Smooth muscle cell (in vitro differentiated cells): ENCODE data around the gene TMOD1. TPM values are rescaled to one million over a fixed set of nuclear protein-coding genes. Genes with fewer than 3 reads are reported as not detected.
A peak's percentile ranks its signal among the peaks of the same experiment; 100 is the strongest.

Experiments used
- DNase-seq: peaks from one replicate; lab custom pipeline; 2025; ENCODE audit not compliant: unreplicated experiment; lab: John Stamatoyannopoulos, UW
- H2AFZ ChIP-seq: fragments of 200-600 bp; sonication (generic); 2 replicates; pipeline ENCODE4 v1.6.0; 2016; ENCODE audit warnings: antibody characterized with exemption, low read depth, mild to moderate bottlenecking
- H3F3A ChIP-seq: fragments of 200-600 bp; sonication (generic); 2 replicates; pipeline ENCODE4 v1.6.0; 2017; ENCODE audit warnings: antibody characterized with exemption, low read depth
- H3K27ac ChIP-seq: fragments of 200-600 bp; sonication (generic); 2 replicates; pipeline ENCODE4 v1.5.1; 2016; ENCODE audit warnings: low read depth, mild to moderate bottlenecking
- H3K27me3 ChIP-seq: fragments of 200-600 bp; sonication (generic); 2 replicates; pipeline ENCODE4 v1.6.1; 2016; ENCODE audit warnings: low read depth, mild to moderate bottlenecking
- H3K36me3 ChIP-seq: fragments of 200-600 bp; sonication (generic); 2 replicates; pipeline ENCODE4 v1.5.1; 2016; ENCODE audit warnings: low read depth
- H3K4me1 ChIP-seq: fragments of 200-600 bp; sonication (generic); 2 replicates; pipeline ENCODE4 v1.5.1; 2016; ENCODE audit warnings: low read depth
- H3K4me2 ChIP-seq: fragments of 200-600 bp; sonication (generic); 2 replicates; pipeline ENCODE4 v1.6.0; 2016; ENCODE audit warnings: mild to moderate bottlenecking
- H3K4me3 ChIP-seq: fragments of 200-600 bp; sonication (generic); 2 replicates; pipeline ENCODE4 v1.5.1; 2016; ENCODE audit warnings: mild to moderate bottlenecking
- H3K79me2 ChIP-seq: fragments of 200-600 bp; sonication (generic); 2 replicates; pipeline ENCODE4 v1.6.0; 2016; ENCODE audit warnings: low read depth, mild to moderate bottlenecking
- H3K9ac ChIP-seq: fragments of 200-600 bp; sonication (generic); 2 replicates; pipeline ENCODE4 v1.6.0; 2016; ENCODE audit warnings: low read depth
- H3K9me3 ChIP-seq: fragments of 200-600 bp; sonication (generic); replicated peaks from 2 replicates; pipeline ENCODE4 v1.5.1; 2016; ENCODE audit warnings: low read depth
- H4K20me1 ChIP-seq: fragments of 200-600 bp; sonication (generic); 2 replicates; pipeline ENCODE4 v1.6.0; 2016; ENCODE audit warnings: low read depth
- CTCF ChIP-seq: fragments of 200-600 bp; sonication (generic); IDR thresholded peaks from 2 replicates; pipeline ENCODE4 v1.5.1; 2017; ENCODE audit warnings: borderline replicate concordance, mild to moderate bottlenecking, antibody characterized with exemption; ENCODE audit not compliant: insufficient read depth, poor library complexity, severe bottlenecking
- WGBS: methylation state at CpG from one replicate; pipeline ENCODE4 v1.1.7; 2016; ENCODE audit warnings: low lambda C conversion rate; 5-methylcytosine and 5-hydroxymethylcytosine counted together
- polyA plus RNA-seq: library from polyadenylated mRNA; unstranded; fragments of >200 nt; fragmentation: Nextera tagmentation; extraction: Ambion mirVana; gene quantifications from 2 replicates; pipeline ENCODE4 v1.2.1, GENCODE V29; 2016
- total RNA-seq: library from RNA; depleted of rRNA; stranded (reverse); fragments of >200 nt; gene quantifications from 2 replicates; pipeline ENCODE4 v1.2.3, GENCODE V29; 2014

The TMOD1 gene
- total and polyA plus RNA-seq, 2 experiments from 2014 or later, result 0.18 to 0.19 TPM

GRCh38 chr9:97518166-97518908, 16.9 kb downstream of the TMOD1 start:
- no peaks in the 10 kb centered on the region for H3F3A ChIP-seq
- H2AFZ ChIP-seq, result peak overlapping the region; percentile 67
- H3K4me2 ChIP-seq, result no peak overlapping the region
- H3K27ac ChIP-seq, result no peak overlapping the region
- no peak for DNase-seq
- H4K20me1 ChIP-seq, result no peaks in the 10 kb centered on the region
- H3K79me2 ChIP-seq, result no peaks in the 10 kb centered on the region
- no peaks in the 10 kb centered on the region for H3K36me3 ChIP-seq
- no peak for TF ChIP-seq CTCF
- no peaks in the 10 kb centered on the region for H3K9me3 ChIP-seq
- WGBS, result 91% methylated on average over 9 of the region's 9 CpGs
- peaks cover 8% of the 10 kb centered on the region for H3K4me1 ChIP-seq
- H3K4me3 ChIP-seq, result no peak overlapping the region
- H3K27me3 ChIP-seq, result peaks cover 38% of the 10 kb centered on the region
- no peak overlapping the region for H3K9ac ChIP-seq

- WGBS, result 14% methylated on average over 6 of the region's 6 CpGs
- no peaks in the 10 kb centered on the region for H3F3A ChIP-seq
- no peak overlapping the region for H3K9ac ChIP-seq
- peak overlapping the region; percentile 20 for H3K4me3 ChIP-seq
- no peak for DNase-seq
- H3K27me3 ChIP-seq, result peaks cover 44% of the 10 kb centered on the region
- H3K36me3 ChIP-seq, result no peaks in the 10 kb centered on the region
- H3K79me2 ChIP-seq, result no peaks in the 10 kb centered on the region
- H3K27ac ChIP-seq, result no peak overlapping the region
- H3K4me2 ChIP-seq, result peak overlapping the region; percentile 74
- no peak for TF ChIP-seq CTCF
- H2AFZ ChIP-seq, result peak overlapping the region; percentile 67
- peaks cover 8% of the 10 kb centered on the region for H3K4me1 ChIP-seq
- no peaks in the 10 kb centered on the region for H4K20me1 ChIP-seq
- no peaks in the 10 kb centered on the region for H3K9me3 ChIP-seq
Observed at GRCh38 chr9:97518909-97519307, 17.4 kb downstream of the TMOD1 start.

GRCh38 chr9:97519441-97519970, 18.0 kb downstream of the TMOD1 start:
- H3K9ac ChIP-seq, result no peak overlapping the region
- WGBS, result 81% methylated on average over 11 of the region's 11 CpGs
- no peaks in the 10 kb centered on the region for H3K79me2 ChIP-seq
- H2AFZ ChIP-seq, result no peak overlapping the region
- DNase-seq, result no peak
- TF ChIP-seq CTCF, result no peak
- H3F3A ChIP-seq, result no peaks in the 10 kb centered on the region
- H3K27ac ChIP-seq, result no peak overlapping the region
- no peaks in the 10 kb centered on the region for H3K9me3 ChIP-seq
- peaks cover 8% of the 10 kb centered on the region for H3K4me1 ChIP-seq
- peaks cover 49% of the 10 kb centered on the region for H3K27me3 ChIP-seq
- peak overlapping the region; percentile 74 for H3K4me2 ChIP-seq
- H4K20me1 ChIP-seq, result no peaks in the 10 kb centered on the region
- no peak overlapping the region for H3K4me3 ChIP-seq
- H3K36me3 ChIP-seq, result no peaks in the 10 kb centered on the region
